Non-pigmented ciliary epithelial cell (primary cell): ENCODE measurements around the gene OR51T1.
A peak's percentile ranks its signal among the peaks of the same experiment; 100 is the strongest.
"Not testable (repeated sequence)": the region's sequence is repeated elsewhere in the genome, so short reads cannot be mapped to it uniquely, and the experiment has no call there.

ENCODE experiments used
- DNase-seq: peaks from one replicate; pipeline ENCODE4 v3.0.0-alpha.2; 2010; ENCODE audit warnings: low read depth

The OR51T1 gene

GRCh38 chr11:4881860-4882500 lies at the start of gene OR51T1:
OR51T1 (plus strand) TSS chr11:4881900; CDS start chr11:4881900, 0 bp downstream.
- DNase-seq = peak; percentile 32

- DNase-seq = no peak
These were observed 41.7 kb upstream of the OR51T1 start for GRCh38 chr11:4839851-4840549.

- no peak for DNase-seq
These were observed 32.7 kb upstream of the OR51T1 start, which contains the start of gene OR51S1 for GRCh38 chr11:4848908-4849532. OR51S1 (minus strand) TSS chr11:4849208; CDS start chr11:4849208, 0 bp downstream.

- DNase-seq = no peak
These were observed 30.7 kb upstream of the OR51T1 start for GRCh38 chr11:4851033-4851432.

GRCh38 chr11:4854286-4854685 lies 27.4 kb upstream of the OR51T1 start:
- not testable (repeated sequence) for DNase-seq

GRCh38 chr11:4862447-4863236 lies 19.1 kb upstream of the OR51T1 start:
- DNase-seq = no peak

GRCh38 chr11:4863876-4864275 lies 17.8 kb upstream of the OR51T1 start:
- no peak for DNase-seq

GRCh38 chr11:4865855-4866254 lies 15.8 kb upstream of the OR51T1 start:
- no peak for DNase-seq

GRCh38 chr11:4881188-4881587 lies 512 bp upstream of the OR51T1 start:
- no peak for DNase-seq

- DNase-seq = no peak
These were observed 843 bp downstream of the OR51T1 start for GRCh38 chr11:4882543-4882942.

- no peak for DNase-seq
These were observed 2.7 kb downstream of the OR51T1 start for GRCh38 chr11:4884361-4884760.

GRCh38 chr11:4886186-4886585 lies 4.5 kb downstream of the OR51T1 start:
- no peak for DNase-seq

GRCh38 chr11:4887591-4887990 lies 5.9 kb downstream of the OR51T1 start:
- DNase-seq = no peak

- no peak for DNase-seq
These were observed 8.6 kb downstream of the OR51T1 start for GRCh38 chr11:4890279-4890678.

- DNase-seq = peak; percentile 60
These were observed 10.4 kb downstream of the OR51T1 start for GRCh38 chr11:4891996-4892640.

- no peak for DNase-seq
These were observed 21.8 kb downstream of the OR51T1 start, which contains the start of gene OR51A7 for GRCh38 chr11:4903484-4903883. OR51A7 (plus strand) TSS chr11:4903783; CDS start chr11:4907370, 3,587 bp downstream.

GRCh38 chr11:4916581-4916980 lies 34.9 kb downstream of the OR51T1 start:
- no peak for DNase-seq

- no peak for DNase-seq
These were observed 37.5 kb downstream of the OR51T1 start, which contains the start of gene OR51G2 for GRCh38 chr11:4919250-4919649. OR51G2 (minus strand) TSS chr11:4919350; CDS start chr11:4915663, 3,687 bp downstream.

GRCh38 chr11:4921796-4922195 lies 40.1 kb downstream of the OR51T1 start:
- DNase-seq = no peak

- DNase-seq = no peak
These were observed 40.6 kb downstream of the OR51T1 start for GRCh38 chr11:4922304-4922703.

- no peak for DNase-seq
These were observed 42.5 kb downstream of the OR51T1 start, which contains the start of gene OR51G1 for GRCh38 chr11:4924239-4924638. OR51G1 (minus strand) TSS chr11:4924339; CDS start chr11:4924339, 0 bp downstream.
